ENCODE data around the gene MINDY3. TPM values are rescaled to one million over a fixed set of nuclear protein-coding genes. Genes with fewer than 3 reads are reported as not detected.
"Not testable (repeated sequence)": the region's sequence is repeated elsewhere in the genome, so short reads cannot be mapped to it uniquely, and the experiment has no call there.

MINDY3 gene
- total RNA-seq, 1 donor from 2014 or later = 22.2 TPM

GRCh38 chr10:15781381-15781960, 78.8 kb downstream of the MINDY3 start:
- no peaks in the 10 kb centered on the region for H3K27me3 ChIP-seq (ENCODE audit: control insufficient read depth, insufficient read depth, low read length)
- DNase-seq (ENCODE audit: low read depth) = no peak
- H3K36me3 ChIP-seq (ENCODE audit: control insufficient read depth, insufficient read depth, low read length) = no peaks in the 10 kb centered on the region
- no peak for TF ChIP-seq CTCF (IDR thresholded peaks at IDR 0.05; ENCODE audit: insufficient read depth, low read length, poor library complexity, severe bottlenecking)
- H3K4me3 ChIP-seq (ENCODE audit: low read depth, low read length) = no peak overlapping the region

DNA sequence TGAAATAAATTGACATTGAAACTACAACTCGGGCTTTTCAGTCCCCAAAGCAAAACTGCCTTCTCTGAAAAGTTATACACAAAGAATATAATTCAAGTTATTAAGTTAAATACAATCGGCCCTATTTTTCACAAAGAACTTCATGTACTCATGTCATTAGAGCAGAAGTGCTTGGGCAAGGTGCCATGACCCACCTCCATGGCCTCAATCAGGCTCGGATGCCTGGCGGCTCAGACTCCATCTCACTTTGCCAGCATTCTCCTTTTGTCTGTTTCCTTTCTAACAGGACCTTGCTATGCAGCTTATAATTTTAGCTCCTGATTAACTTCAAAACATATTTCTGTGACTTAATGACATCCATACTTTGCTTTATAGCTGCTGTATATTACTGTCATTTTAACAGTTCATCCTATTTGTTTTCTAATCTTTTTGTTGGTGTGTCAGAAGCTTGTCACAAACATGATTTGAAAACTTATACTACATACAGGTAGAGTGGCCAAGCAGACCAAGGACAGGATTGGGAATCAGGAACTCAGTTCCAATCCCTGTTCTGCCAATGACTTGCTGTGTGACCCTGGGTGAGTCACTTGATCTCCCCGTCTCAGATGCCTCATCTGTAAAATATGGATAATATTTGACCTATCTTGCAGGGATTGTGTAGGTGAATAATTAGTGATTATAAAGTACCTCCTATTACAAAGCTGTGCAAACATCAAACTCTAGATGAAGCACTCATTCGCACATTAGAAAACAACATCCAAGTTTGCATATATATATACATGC, 79.8 kb downstream of the MINDY3 start:
- Histone ChIP-seq H3K36me3 (ENCODE audit: control insufficient read depth, insufficient read depth, low read length) (no peaks in the 10 kb centered on the region), H3K27me3 (ENCODE audit: control insufficient read depth, insufficient read depth, low read length) (no peaks in the 10 kb centered on the region), H3K4me3 (ENCODE audit: low read depth, low read length) (no peak overlapping the region)
- no peak for TF ChIP-seq CTCF (IDR thresholded peaks at IDR 0.05; ENCODE audit: insufficient read depth, low read length, poor library complexity, severe bottlenecking)
- DNase-seq (ENCODE audit: low read depth) = no peak

- TF ChIP-seq CTCF (IDR thresholded peaks at IDR 0.05; ENCODE audit: insufficient read depth, low read length, poor library complexity, severe bottlenecking) = no peak
- no peak overlapping the region for H3K4me3 ChIP-seq (ENCODE audit: low read depth, low read length)
- H3K27me3 ChIP-seq (ENCODE audit: control insufficient read depth, insufficient read depth, low read length) = no peaks in the 10 kb centered on the region
- DNase-seq (ENCODE audit: low read depth) = no peak
- H3K36me3 ChIP-seq (ENCODE audit: control insufficient read depth, insufficient read depth, low read length) = no peaks in the 10 kb centered on the region
Observed at GRCh38 chr10:15775513-15775912, 84.8 kb downstream of the MINDY3 start.

- H3K27me3 ChIP-seq (ENCODE audit: control insufficient read depth, insufficient read depth, low read length); DNase-seq (ENCODE audit: low read depth); H3K4me3 ChIP-seq (ENCODE audit: low read depth, low read length); H3K36me3 ChIP-seq (ENCODE audit: control insufficient read depth, insufficient read depth, low read length): not testable (repeated sequence)
Observed at GRCh38 chr10:15774534-15774933, 85.8 kb downstream of the MINDY3 start.

GRCh38 chr10:15764892-15765454, 95.3 kb downstream of the MINDY3 start:
- no peak for DNase-seq (ENCODE audit: low read depth)
- TF ChIP-seq CTCF (IDR thresholded peaks at IDR 0.05; ENCODE audit: insufficient read depth, low read length, poor library complexity, severe bottlenecking) = no peak
- Histone ChIP-seq H3K36me3 (ENCODE audit: control insufficient read depth, insufficient read depth, low read length) (no peaks in the 10 kb centered on the region), H3K4me3 (ENCODE audit: low read depth, low read length) (no peak overlapping the region), H3K27me3 (ENCODE audit: control insufficient read depth, insufficient read depth, low read length) (no peaks in the 10 kb centered on the region)

DNA sequence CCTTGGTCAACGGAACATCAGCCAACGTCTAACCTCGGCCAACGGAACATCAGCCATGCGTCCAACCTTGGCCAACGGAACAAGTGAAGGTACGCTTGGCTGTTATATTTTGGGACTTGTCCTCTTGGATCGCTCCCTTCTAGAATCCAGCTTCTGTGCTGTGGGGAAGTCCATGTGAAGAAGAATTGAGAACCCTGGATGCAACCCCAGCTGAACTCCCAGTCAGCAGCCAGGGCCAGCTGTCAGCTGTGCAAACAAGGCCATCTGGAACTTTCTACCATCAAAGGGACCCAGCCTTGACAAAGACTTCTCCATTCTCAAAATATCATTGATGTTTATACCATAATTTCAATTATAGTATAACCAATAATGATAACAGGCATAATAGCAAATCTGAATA, 97.3 kb downstream of the MINDY3 start:
- Histone ChIP-seq H3K36me3 (ENCODE audit: control insufficient read depth, insufficient read depth, low read length) (no peaks in the 10 kb centered on the region), H3K27me3 (ENCODE audit: control insufficient read depth, insufficient read depth, low read length) (no peaks in the 10 kb centered on the region), H3K4me3 (ENCODE audit: low read depth, low read length) (no peak overlapping the region)
- TF ChIP-seq CTCF (IDR thresholded peaks at IDR 0.05; ENCODE audit: insufficient read depth, low read length, poor library complexity, severe bottlenecking) = no peak
- no peak for DNase-seq (ENCODE audit: low read depth)

- not testable (repeated sequence) for H3K27me3 ChIP-seq (ENCODE audit: control insufficient read depth, insufficient read depth, low read length); H3K4me3 ChIP-seq (ENCODE audit: low read depth, low read length); DNase-seq (ENCODE audit: low read depth); H3K36me3 ChIP-seq (ENCODE audit: control insufficient read depth, insufficient read depth, low read length)
Observed at GRCh38 chr10:15762239-15762638, 98.1 kb downstream of the MINDY3 start.

DNA sequence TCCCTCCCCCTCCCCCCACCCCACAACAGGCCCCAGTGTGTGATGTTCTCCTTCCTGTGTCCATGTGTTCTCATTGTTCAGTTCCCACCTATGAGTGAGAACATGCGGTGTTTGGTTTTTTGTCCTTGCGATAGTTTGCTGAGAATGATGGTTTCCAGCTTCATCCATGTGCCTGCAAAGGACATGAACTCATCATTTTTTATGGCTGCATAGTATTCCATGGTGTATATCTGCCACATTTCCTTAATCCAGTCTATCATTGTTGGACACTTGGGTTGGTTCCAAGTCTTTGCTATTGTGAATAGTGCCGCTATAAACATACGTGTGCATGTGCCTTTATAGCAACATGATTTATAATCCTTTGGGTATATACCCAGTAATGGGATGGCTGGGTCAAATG, 99.1 kb downstream of the MINDY3 start:
- not testable (repeated sequence) for H3K4me3 ChIP-seq (ENCODE audit: low read depth, low read length); DNase-seq (ENCODE audit: low read depth); H3K27me3 ChIP-seq (ENCODE audit: control insufficient read depth, insufficient read depth, low read length); H3K36me3 ChIP-seq (ENCODE audit: control insufficient read depth, insufficient read depth, low read length)
